Activated T-cell treated with anti-CD3 and anti-CD28 coated beads for 1 hour (primary cell): ENCODE results near the gene TUBB2B.

Experiments used
- DNase-seq: peaks from one replicate; pipeline ENCODE4 v3.0.0-alpha.2; 2020; ENCODE audit warnings: low read depth

The TUBB2B gene

DNA sequence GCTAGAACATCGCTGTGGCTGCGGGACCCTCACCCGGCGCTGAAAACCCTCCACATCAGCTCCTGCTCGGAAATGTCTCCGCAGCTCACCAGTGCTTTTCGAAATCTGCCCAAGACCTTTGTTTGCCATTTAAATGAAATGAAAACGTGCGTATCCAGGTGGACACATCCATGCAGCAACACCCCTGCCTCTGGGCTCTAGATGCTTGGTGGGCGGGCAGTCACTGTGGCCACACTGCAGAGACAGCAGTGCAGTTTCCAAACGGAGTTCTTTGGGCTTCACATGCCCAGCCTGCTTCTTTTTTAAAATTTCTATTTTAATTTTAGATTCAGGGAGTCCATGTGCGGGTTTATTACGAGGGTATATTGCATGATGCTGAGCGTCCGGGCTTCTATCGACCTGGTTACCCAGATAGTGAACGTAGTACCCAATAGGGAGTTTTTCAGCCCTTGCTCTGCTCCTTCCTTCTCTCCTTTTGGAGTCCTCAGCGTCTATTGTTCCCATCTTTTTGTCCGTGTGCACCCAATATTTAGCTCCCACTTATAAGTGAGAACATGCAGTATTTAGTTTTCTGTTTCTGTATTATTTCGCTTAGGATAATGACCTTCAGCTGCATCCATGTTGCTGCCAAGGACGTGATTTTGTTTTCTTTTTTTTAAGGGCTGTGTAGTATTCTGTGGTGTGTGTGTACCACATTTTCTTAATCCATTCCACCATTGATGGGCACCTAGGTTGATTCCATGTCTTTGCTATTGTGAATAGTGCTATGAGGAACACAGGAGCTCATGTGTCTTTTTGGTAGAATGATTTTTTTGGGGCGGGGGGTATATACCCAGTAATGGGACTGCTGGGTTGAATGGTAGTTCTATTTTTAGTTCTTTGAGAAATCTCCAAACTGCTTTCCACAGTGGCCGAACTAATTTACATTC is 4.8 kb upstream of the TUBB2B start:
- no peak for DNase-seq

GRCh38 chr6:3231247-3232016 is 4.0 kb upstream of the TUBB2B start:
- DNase-seq: no peak

- DNase-seq: no peak
Observed at GRCh38 chr6:3230900-3231246, 3.4 kb upstream of the TUBB2B start.

DNA sequence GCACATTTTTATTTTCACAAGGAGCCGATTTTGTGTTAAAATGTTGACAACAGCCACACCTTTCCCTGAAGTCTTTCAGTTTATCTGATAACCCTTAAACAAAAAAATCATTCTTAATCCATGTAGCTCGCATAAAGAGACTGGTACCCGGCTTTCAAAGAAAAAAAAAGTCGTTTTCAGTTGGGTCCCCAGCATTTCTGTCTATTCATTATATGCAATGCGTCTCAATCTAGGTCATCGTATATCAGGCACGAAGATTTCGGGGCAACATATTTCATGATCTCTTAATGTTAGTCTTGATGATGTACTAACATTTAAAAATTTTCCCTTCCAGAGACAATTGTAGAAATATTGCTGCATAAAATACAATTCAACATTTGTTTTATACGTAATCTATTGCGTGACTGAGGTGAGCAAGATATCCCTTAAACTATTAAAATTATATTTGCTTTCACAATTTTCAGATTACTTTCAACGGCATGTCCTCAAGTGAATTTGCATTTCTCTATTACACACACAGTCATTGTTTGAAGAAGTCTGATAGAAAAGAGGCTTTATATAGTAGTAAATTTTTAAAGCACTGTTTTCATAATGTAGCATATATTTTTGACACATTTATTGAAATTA is 2.9 kb upstream of the TUBB2B start:
- no peak for DNase-seq

GRCh38 chr6:3229566-3230178 is 2.2 kb upstream of the TUBB2B start:
- DNase-seq: no peak

DNA sequence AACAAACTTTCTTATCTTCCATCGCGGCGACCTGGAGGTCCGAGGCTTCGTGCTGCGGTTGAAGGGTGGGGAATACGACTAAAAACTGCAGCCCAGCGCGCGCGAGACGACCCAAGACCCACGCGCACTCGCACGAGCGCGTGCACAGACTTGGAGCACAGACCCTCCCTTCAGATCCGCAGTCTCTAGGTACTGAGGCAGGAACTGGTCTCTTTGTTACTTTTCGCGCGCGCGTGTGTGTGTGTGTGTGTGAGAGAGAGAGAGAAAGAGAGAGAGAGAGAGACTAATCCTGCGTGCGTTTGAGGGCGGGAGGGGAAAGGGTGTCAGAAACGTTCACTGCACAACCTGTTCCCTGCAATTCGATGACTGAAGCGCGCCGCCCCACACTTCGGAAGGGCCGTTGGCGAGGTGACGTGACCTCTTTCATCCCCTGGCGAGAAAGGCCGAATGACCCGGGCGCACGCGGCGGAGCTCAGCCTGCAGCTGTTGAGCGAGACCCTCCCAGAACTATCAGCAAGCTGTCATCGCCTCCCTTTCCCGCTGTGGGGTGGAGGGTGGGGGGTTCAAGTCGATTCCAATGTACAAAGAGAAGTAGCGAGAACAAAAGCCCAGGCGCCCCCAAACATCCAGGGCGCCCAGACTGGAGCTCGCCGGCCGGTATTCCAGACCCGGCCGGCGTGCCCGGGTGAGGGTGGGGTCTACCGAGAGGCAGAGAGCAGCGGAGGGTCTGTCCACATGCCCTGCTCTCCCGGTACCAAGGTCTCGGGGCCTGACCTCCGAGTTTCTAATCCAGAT is 1.5 kb upstream of the TUBB2B start:
- peak; percentile 33 for DNase-seq

DNA sequence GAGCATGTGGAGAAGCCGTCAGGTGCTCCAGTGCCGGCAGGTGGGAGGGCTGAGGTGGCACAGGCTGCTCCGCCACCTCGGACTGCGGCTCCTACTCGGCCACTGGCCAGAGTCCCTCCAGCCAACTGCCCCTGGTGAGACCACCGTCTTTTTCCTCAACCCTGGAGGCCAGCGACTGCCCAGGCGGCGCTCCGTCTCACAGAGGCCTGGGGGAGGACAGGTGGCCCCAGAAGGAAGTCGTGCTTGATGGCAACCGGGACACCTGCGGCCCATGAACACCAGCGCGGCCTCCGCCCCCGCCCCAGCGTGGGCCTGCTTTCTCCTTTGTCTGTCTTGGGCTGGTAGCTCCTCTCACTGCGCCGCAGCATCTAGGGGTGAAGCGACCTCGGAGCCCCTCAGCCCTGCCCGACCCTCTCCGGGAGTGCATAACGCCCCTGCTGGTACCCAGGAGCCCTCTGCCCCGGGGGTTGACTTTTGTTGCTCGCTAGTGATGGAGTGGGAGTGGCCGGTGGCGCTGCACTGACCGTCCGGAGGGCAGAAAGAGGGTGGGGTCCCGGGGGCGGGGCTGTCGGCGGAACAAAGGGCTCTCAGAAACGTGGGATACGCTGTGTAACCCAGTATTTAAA is 706 bp upstream of the TUBB2B start:
- DNase-seq: no peak

- DNase-seq: no peak
Observed at GRCh38 chr6:3226481-3227362, 731 bp downstream of the TUBB2B start.

GRCh38 chr6:3226042-3226441 is 1.4 kb downstream of the TUBB2B start:
- DNase-seq: no peak

DNA sequence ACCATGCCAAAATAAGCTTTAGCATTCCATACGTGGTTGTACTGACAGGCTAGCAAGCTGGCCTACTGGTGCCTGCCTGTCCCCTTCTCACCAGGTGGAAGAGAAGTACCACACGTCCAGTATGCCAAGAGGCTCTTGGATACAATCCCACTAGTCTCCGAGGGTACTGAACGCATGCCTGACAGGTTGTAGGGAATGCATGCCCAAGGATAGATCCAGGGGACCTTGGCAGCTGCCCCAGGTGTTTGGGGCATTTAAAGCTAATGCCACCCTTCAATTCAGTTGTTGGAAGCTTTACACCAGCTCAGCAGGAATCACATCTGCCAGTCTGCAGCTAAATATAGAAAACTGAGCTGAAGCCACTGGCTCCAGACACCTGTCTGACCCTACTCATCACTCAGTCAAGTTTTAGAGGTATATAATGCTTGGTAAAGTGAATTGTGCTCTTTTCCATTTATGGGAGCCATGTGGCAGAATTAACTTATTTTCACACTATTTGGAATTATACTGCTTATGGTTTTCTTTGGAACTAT is 4.9 kb downstream of the TUBB2B start:
- no peak for DNase-seq

DNA sequence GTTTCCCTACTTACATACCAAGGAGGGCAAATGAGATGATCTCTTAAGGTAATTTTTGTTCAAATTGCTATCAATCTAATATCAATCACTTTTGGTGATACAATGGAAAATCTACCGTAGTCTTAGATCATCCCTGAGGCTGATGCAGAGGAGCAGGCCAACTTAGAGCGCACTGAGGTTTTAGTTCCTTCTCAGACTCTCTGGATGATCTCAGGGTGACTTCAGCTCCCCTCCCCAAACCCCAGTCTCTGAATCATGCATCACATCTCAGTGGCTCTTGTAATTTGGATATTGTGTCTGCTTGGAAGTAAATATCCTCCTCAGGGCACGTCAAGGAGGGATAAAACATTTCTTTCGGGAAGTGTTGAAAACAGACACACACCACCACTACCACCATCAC is 5.9 kb downstream of the TUBB2B start:
- DNase-seq: no peak

GRCh38 chr6:3220366-3220765 is 7.1 kb downstream of the TUBB2B start:
- DNase-seq: no peak

GRCh38 chr6:3218266-3218665 is 9.2 kb downstream of the TUBB2B start:
- no peak for DNase-seq

GRCh38 chr6:3217286-3217685 is 10.2 kb downstream of the TUBB2B start:
- DNase-seq: no peak

DNA sequence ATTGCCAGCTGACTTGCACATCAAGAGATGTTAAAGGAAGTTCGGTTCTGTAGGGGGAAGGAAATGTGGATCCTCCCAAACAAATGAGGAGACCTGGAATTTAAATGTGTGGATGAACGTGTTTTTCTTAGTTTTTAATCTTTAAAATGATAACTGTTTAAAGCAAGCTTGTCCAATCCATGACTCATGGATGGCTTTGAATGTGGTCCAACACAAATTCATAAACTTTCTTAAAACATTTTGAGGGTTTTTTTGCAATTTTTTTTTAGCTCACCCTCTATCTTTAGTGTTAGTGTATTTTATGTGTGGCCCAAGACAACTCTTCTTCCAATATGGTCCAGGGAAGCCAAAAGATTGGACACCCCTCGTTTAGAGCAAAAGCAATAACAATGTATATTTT is 12.6 kb downstream of the TUBB2B start:
- no peak for DNase-seq

- DNase-seq: no peak
Observed at GRCh38 chr6:3213334-3213695, 14.1 kb downstream of the TUBB2B start.

DNA sequence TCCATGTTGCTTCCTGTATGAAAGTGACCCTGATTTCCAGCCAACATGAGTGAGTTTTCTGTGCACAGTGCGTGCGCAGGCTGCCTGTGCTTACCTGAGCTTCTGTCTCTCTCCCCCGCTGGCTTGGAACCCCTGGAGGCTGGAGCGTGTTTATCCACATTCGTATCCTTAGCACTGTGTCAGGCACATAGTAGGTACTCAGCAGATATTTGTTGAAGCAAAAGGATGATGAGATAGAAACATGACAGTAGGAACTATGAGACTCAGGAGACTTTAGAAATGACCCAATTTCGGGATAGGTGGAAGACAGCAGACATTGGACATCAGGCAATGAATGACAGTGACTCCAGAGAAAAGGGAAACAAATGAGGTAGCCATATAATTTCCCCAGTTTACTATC is 15.2 kb downstream of the TUBB2B start:
- no peak for DNase-seq

DNA sequence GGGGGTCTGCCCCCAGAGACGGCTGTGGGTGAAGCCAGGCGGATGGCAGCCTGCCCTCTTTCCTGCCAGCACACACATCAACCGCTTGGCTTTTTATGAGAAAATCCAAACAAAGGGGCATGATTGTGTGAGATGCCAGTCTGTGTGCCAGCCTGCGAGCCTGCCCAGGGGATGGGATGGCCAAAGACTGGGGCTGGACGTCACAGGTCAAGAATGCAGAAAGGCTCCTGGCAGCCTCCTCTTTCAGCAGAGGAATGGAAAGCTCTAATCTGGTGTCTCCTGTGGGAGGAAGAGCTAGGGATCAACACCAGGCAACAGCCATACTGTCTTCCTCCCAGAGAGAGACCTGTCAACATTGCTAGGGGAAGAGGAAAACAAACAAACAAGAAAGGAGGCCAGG is 15.8 kb downstream of the TUBB2B start:
- no peak for DNase-seq

DNA sequence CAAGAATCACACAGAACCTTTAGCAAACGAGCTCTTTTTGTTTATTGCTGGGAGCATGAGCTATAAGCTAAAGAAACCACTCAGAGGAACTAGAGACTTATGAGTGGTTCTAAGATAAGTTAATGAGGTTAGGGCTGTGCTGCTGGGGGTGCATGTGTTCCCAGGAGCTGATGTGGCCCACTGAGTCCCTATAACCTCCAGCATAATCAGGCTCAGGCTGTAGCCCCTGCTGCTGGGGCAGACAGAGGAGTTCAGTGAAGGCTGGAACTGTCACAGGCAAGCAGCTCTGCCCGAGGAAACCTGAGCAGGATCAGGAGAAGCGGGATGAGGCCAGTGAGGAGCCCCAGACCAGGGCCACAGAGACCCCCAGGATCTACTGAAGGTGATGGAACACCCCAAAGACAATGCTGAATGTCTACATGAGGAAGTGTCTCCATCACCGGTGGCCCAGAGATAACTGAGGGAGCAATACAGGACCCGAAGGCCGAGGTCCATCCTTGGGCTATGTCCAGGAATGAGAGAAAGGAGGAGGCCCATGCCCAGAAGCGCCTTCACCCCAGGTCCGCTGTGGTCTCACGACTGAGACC is 17.3 kb downstream of the TUBB2B start:
- DNase-seq: no peak
